Suppressor macrophage treated with lipopolysaccharide for 4 hours (primary cell): Measurements from ENCODE around the gene ITGAE.

Source experiments
- DNase-seq: peaks from one replicate; pipeline ENCODE4 v3.0.0-alpha.2; 2020

ITGAE gene

DNA sequence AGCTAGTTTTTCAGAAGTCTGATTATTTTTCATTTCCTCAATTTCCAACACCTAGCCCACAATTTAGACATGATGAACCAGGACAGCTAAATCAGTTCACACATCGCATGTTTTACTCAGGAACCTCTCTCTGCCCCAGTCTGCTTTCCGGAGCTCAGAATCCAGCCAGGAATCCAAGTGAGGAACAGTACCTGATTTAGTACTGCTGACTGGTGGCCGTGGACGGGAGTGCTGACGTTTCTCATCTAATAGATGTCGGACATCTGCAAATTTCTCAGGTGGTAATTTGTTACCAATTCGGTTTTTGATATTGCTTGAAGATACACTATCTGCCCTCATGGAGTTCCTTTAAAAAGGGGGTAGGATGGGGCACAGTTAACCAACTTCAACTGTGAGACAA is 14.9 kb upstream of the ITGAE start:
- DNase-seq = no peak

DNA sequence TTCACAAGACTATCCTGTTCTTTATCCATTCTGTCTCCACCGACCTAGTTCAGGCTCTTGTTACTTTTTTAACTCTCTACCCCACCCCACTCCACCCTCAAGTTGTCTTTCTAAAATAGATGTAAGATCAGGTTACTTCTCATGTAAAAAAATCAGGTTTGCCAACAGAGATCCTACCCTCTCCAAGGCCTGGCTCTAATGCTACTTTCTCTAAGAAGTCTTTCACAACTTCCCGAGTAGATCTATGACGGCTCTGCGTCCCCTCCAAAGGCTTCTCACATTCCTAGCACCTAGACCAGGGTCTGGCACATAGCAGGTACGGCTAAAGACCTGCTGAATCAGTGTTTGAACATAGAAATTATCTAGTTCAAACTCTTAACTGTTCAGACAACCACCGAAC is 14.1 kb upstream of the ITGAE start:
- no peak for DNase-seq

DNA sequence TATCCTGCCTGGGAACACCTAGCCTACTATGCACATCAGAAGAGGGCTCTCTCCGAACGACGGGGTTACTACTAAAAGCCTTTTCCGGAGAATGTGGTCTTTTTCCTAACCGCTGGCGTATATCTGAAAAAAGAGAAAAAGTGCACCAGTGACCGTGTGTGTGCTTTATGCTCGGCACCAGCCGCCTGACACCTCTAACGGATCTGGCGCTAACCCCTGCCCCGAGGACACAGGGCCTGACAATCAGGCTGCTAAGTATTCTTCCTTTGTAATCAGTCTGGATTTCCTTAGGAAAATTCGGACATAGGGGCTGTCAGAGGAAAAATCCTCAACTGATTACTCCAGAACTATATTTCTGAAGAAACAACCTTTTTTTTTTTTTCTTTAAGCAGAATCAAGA is 13.4 kb upstream of the ITGAE start:
- no peak for DNase-seq

DNA sequence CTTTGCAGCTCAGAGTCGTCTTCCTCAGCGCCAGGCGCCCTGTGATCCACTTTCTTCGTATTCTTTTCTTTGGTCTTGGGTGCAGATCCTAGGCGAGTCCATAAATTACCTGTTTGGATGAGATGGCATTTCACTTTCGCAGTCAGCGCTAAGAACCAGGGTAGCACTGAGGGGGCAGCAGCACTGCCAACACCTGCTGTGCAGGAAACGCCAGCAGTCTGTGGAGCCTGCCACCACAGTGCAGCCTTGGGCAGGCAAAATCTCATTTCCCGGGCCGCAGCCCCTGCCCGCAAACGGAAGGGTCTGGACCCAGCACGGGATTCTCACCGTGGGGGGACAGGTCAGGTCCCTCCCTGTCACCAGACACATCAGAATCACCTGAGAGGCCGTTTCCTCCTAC is 12.2 kb upstream of the ITGAE start:
- no peak for DNase-seq

DNA sequence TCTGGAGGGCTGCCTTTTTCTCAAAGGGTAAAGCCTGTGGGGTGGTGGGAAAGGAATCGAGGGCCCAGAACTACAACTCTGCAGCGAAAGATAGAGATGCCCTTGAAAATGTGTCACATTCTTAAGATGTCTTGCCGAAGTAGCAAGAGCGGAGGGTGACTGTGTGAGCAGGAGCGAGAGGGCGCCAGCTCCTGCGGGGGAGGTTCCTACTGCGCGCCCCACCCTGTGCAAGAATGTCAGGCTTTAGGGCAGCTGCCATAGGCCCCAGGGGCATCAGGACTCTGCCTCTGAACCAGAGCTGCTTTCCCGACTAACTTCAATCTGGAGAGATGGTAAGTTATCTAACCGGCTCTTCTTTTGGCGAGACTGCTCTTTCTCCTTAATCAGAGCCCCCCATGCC is 11.8 kb upstream of the ITGAE start:
- no peak for DNase-seq

DNA sequence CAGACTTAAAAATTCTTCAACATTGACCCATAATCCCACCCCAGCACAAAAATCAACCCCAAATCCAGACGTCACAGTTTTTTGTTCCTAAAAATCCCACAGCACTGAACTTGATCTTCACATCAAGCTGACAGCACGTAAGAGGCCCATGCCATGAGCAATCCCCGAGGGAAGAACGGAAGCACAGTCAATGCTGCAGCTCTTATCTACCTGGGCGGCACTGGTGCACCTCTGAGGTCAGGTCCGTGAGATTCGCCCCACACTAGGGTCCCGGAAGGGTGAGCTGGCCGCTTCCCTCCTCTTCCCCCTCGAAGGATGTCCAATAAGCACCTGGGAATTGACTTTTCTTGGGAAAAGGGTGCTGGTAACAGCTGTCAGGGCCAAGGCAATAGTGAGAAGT is 11.3 kb upstream of the ITGAE start:
- DNase-seq = no peak

DNA sequence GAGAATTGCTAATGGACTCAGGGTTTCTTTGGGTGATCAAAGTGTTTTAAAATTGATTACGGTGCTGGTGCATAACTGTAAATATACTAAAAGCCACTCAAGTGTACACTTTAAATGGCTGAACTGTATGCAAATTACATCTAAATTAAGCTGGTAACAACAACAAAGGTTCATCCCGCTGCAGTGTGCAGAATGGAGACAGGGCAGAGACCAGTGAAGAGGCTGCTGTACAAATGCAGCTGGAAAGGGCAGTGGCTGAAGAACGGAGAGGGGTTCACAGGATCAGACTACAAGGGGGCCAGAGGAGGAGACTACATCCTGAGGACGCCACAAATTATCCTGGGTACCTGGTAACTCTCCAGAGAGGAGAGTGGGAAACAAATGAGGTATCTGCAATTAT is 9.0 kb upstream of the ITGAE start:
- DNase-seq = no peak

DNA sequence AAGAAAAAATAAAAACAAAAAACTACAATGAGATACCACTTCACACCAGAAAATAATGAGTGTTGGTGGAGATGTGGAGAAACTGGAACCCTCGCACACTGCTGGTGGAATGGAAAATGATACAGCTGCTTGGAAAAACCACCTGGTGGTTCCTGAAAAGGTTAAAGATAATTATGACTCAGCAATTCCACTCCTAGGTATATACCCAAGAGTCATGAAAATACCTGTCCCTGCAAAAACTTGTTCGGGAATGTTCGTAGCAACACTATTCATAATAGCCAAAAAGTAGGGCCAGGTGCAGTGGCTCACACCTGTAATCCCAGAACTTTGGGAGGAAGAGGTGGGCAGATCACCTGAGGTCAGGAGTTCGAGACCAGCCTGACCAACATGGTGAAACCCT is 8.1 kb upstream of the ITGAE start:
- DNase-seq = no peak

DNA sequence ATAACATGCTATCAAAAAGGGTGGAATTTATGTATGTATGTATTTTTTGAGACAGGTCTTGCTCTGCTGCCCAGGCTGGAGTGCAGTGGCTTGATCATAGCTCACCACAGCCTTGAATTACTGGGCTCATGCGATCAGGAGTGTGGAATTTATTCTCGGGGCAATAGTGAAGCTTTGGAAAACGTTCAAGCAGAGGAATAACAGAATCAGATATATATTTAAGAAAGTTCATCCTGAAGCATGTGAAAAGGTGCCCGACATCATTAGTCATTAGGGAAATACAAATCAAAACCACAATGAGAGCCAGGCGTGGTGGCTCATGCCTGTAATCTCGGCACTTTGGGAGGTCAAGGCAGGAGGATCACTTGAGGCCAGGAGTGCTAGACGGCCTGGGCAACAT is 7.7 kb upstream of the ITGAE start:
- DNase-seq = no peak

DNA sequence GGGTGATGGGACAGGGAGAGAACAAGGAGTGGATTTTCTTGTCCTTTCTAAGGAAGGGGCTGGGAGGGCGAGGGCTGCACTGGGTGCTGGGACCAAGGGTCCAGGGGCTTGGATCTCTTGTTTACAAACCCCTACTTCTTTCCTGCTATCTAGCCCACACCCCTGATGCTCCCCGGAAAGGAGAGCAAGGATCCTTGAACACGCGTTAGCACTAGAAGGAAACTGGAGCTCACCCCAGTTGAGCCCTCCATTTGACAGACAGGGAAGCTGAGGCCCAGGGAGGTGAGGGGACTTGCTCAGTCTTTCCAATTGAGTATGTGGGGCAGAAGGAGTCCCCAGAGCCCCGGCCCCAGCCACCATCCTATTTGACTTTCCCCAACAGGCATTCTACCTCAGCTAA is 4.6 kb upstream of the ITGAE start:
- no peak for DNase-seq

DNA sequence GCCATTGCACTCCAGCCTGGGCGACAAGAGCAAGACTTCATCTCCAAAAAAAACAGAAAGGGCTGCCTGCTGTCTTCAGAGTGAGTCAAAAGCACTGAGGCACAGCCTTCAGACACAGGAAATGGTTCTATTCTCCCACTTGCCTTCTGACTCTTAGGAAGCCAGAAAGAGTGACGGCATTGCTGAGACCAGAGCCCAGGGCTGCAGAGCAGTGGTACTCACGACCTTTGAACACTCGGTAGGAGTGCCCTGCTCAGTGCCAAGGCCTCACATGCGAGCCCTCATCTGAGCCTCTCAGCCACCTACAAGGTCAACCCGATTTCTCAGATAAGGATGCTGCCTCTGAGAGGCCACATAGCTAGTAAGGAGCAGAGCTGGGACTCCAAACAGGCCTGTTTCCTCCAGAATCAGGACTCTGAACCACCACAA is 3.5 kb upstream of the ITGAE start:
- peak; percentile 68 for DNase-seq

DNA sequence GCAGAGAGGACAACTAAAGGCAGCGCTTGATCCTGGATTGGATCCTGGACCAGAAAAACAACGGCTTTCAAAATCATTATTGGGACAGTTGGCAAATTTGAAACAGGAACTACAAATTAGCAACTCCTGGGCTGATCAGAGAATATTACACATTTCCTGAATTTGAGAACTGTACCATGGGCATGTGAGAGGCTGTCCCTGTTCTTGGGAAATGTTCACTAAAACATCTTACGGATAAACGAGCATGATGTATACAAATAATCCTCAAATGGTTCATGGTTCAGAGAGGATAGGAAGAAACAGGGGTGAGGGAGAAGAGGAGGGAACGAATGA is 2.3 kb upstream of the ITGAE start:
- peak; percentile 80 for DNase-seq

DNA sequence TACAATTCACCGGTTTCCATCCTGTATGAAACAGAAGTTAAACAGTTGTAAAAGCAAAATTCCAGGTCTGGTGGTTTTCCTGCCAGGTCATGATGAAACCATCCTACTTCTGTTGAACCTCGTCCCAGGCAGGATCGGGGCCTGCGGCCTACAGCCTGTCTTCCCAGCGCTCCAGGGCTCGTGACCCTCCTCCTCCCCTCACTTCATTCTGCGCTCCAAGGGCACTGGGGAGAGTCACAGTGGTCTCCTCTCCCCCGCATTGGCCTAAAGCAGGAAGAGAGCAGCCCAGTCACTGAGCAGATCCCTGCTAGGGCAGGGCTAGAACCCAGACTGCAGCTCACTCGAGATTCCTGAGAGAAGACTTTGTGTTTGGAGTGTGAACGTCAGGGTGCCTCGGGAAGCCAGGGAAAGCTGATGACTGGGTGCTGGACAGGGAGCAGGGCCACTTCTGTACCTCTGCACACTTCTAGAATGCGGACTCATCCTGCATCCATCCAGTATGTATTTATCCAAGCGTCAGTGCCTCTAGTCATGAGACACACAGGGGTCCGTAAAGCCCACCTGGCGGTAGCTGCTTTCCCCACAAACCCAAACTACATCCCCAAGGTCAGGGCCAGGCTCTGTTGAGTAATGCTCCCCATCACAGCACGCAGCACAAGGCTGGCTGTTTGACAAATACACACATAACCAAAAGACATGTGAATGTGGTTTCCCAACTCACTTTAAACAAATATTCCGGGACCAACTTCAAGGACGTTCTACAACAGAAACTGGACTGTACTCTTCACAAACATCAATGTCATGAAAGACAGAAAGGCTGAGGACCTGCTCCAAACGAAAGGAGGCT is 1.7 kb upstream of the ITGAE start:
- DNase-seq = peak; percentile 70

DNA sequence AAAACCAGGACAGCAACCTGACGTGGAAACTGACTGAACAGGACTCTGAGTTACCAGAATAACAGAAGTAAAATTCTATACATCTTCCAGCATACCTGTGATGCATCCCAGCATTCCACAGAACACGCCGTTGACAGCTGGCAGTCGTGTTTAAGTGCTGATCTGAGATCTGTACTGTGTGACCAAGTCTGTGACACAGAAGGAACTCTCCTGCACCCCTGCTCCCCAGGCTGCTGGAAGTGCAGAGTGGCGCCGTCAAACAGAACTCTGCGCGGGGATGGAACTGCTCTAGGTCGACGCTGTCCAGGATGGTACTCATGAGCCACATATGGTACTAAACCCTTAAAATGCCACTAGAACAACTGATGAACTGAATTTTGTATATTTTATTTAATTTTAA is 804 bp upstream of the ITGAE start:
- DNase-seq = no peak

DNA sequence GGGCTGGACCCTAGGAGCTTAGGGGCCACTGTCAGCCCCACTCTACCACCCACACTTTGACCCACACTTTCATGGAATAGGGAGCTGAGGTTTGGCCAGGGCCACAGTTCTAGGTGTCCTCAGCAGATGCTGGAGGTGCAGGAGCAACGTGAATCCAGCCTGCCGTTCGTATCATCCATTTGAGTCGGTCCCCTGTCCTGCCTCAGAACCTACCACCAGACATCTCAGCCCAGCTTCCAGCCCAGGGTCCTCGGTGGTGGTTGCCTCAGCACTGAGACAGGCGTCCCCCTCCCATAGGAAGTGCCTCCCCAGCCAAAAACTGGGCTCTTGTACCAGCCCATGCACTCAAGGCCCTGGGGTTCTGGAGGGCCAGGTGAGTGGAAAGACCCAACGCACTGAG is 359 bp upstream of the ITGAE start:
- DNase-seq = no peak

DNA sequence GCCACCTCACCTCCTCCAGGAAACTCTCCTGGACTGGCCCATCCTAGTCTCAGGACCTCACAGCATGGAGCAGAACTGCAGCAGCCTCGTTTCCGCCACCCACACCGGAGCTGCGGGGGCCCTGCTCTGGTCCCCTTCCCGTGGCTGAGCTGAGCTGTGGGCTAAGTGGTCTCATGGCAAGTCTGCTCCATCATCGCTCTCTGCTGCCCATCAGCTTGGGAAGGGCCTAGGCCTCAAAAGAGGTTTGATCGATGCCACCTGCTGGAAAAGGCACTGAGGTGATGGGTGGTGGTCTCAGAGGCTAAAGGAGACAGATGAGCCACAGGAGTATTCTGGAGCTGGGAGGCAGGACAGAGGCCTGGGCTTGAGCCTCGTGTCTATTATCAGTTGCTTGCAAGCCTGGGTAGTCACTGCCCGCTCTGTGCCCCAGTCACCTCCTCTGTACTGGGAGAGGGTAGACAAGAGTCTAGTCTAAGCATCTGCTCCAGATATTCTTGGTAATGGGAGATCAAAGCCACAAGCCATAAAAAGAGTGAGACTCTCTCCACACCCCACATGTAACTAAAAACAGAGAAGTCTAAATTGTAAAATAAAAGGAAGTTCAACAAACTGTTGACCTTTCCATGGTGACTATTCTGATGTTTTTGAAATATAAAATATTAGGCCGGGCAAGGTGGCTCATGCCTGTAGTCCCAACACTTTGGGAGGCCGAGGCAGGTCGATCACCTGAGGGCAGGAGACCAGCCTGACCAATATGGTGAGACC is 1.6 kb downstream of the ITGAE start:
- peak; percentile 37 for DNase-seq

DNA sequence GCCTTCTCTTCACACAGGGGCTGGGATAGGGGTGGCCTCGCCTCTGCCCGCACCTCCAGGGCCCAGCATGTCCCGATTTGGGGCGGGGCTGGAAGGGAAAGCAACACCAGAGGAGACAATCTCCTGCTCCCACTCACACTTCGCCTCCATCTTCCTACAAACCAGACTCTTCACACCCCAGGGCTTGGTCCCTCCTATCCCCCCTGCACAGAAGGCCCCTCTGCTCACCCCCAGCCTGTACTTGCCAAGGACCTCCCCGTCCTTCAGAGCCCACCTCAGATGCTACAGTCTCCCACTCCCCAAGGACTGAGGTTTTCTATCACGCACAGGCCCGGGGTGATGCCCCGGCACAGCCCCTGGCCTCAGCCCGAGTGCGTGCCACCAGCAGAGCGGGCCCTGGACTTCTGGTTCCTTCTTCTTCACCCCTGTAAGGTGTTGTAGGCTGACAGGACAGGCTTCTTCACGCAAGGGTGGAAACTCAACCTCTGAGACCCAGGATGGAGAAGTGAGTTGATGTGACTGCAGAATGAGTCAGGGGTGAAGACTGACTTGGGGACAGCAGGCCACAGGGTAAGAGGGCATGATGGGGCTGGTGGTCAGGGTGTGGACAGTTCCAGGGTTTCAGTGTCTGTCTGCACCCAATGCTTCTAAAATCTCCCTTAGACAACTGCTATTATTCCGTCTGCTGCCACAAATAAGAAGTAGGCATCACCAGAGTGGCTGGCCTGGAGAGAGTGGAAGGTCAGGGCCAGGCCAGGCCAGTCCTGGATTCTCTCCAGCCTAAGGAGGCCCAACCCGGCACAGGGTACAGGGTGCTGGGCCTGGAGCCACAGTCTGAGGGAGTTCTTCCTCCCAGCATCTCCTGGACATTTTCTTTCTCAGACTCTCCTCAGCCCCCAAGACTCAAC is 2.5 kb downstream of the ITGAE start:
- peak; percentile 80 for DNase-seq

DNA sequence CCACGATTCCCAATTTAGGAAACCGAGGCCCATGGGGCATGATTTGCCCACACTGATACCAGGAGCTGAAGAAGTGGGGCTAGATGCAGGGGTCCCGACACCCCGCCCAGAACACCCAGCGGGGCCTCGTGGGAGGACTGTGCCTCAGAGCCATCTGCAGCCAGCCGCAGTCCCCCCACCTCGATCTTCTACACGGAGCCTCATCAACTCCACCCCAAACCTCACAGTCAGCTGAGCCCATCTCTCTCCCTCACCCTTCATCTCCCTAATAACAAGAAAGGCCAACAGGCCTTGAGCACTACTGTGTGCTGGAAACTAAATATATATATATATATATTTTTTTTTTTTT is 4.2 kb downstream of the ITGAE start:
- DNase-seq = no peak

DNA sequence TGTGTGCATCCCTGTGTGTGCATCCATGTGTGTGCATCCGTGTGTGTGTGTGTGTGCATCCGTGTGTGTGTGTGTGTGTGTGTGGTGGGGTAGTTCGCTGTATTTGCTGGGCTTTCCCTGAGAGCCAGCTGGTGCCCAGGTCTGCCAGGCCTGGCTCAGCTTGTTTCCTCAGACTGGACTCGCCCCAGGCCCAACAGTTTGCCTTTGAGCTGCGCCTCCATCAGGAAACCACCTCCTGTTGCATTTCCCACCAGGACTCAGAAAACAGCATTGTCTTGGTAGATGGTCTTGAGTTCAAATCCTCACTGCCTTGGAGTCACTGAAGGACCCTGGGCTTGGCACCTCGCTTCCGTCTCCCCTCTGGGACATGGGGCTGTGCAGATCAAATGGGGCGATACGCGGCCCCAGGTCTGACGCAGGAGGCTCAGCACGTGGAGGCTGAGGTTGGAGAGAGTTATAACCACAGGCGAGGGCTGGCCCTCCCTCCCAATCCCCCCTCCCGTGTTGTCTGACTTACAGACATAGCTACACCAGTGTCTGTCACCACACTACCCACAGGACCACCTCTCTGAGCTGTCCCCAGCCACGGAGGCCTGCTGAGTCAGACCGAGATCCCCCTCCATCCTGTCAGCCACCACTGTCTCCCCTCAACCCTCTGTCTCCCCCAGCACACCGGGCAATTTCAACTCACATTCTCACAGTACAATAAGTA is 4.7 kb downstream of the ITGAE start:
- DNase-seq = no peak

DNA sequence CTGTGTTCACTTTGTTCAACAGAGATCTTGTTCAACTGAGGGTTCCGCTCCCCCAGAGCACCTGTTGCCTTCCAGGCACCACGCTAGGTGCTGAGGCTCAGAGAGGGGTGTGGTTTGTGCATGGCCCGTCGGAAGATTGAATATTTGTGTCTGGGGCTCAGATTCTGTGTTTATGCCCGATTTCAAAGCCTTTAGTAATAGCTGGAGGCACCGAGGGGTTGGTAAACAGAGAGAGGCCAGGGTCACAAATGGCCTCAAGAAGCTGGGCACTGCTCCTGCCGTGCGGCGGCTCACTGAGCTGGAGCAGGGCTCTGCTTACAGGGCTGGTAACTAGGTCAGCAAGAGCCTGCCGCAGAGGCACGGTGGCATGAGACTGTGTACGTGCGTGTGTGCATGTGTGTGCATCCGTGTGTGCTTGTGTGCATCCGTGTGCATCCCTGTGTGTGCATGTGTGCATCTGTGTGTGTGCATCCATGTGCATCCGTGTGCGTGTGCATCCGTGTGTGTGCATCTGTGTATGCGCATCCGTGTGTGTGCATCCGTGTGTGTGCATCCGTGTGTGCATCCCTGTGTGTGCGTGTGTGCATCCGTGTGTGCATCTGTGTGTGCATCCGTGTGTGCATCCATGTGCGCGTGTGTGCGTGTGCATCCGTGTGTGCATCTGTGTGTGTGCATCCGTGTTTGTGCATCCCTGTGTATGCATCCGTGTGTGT is 5.4 kb downstream of the ITGAE start:
- no peak for DNase-seq

DNA sequence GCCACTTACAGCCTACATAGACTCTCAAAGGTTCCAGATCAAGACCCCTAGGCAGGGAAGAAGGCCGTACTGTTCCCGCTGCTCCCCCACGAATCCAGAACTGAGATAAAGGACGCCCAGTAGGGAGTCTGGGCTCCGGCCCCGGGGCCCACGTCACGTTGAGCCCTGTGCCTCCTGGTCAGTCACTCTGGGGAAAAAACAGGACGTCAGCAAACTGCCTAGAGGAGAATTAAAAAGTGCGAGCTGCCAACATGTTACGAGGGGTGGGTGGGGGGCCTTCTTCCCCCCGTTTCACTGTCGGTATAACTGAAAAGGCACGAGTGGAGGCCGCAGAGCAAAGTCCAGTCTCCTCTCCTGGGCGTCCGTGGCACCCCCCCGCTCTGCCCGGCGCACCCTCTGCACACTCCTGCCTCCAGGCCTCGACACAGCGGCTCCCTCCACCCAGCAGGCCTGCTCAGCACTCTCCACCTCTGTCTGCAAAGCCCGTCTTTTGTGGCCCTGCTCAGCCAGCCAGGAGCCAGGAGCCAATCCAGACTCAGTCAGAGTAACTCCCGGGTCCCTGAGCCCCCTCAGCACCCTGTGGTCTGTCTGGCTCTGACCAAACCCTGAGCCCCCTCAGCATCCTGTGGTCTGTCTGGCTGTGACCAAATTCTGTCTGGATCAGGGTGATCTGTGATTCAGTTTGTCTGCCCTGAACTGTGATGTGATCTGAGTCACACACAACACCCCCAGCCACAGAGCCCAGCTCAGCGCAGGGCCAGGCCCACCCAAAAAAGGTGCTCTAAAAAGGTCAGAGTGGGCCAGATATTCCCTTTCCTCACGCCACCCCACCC is 6.2 kb downstream of the ITGAE start:
- DNase-seq = no peak
